Keratinocyte (primary cell): Measurements from ENCODE around the gene KCNG2.

ENCODE experiments used
- CTCF ChIP-seq, 3 experiments: IDR thresholded peaks in 1 of 3; conservative IDR thresholded peaks in 1 of 3; optimal IDR thresholded peaks in 1 of 3; 2 replicates in 2 of 3; 3 replicates in 1 of 3; pipeline versions ENCODE3 to v1.5.1; 2011; ENCODE audit warnings: low read length in 3 of 3, mild to moderate bottlenecking in 3 of 3, moderate library complexity in 2 of 3, control low read depth in 1 of 3, inconsistent platforms in 1 of 3; ENCODE audit not compliant: insufficient read depth in 2 of 3; ENCODE audit errors: extremely low read depth in 1 of 3
- EZH2 ChIP-seq: IDR thresholded peaks from one replicate; pipeline ENCODE4 v1.6.1; 2012; ENCODE audit warnings: inconsistent platforms, mild to moderate bottlenecking, low read length, moderate library complexity

GRCh38 chr18:79938196-79938595 is 140.5 kb downstream of the KCNG2 start:
- no peak for TF ChIP-seq CTCF (optimal IDR thresholded peaks at IDR 0.05 in 1 of 3, IDR thresholded peaks at IDR 0.05 in 1 of 3, conservative IDR thresholded peaks at IDR 0.05 in 1 of 3; ENCODE audit: extremely low read depth in 1 of 3, insufficient read depth in 2 of 3, low read length in 3 of 3)
- TF ChIP-seq EZH2: no peak
